HTERT RPE-1 (cell line): Measurements from ENCODE around the gene LRRC28.

Source experiments
- in situ Hi-C: fragments of 300-500 bp; cut with MboI; formaldehyde crosslinking; loops from 4 replicates; pipeline ENCODE4 v1.14.3; 2020; ENCODE audit warnings: low sequenced_read_pairs

The LRRC28 gene

DNA sequence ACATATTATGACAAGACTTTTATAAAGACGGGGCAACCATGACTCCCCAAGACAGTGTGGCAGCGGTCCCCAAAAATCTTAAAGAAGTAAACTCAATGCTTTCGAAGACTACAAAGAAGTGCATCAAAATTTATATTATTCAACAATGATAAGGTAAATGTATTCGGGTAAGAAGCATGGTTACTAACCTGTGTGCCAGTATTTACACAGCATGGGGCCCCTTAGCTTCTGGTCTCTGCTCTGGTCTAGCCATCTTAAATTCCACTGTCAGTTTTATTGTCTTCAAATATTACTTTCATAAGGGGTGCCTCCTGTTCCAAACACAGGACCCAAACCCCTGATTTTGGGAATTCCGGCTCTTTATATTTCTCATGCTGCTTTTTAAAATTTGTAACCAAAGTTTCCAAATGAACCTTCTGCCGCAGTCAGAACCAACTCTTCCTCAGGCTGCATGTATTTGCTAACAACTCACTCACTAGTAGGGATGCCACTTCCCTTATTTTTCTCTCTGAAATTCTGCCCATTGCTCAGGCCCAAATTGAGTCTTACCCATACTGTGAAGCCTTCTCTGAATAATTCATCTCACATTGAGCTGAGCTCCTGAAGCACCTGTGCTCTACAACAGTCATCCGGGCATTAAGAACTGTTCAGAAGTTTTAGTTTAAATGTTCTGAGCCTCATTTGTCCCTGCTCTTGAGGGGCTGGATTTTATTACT lies 3.1 kb upstream of the LRRC28 start:
- in situ Hi-C loops = no loop called here

DNA sequence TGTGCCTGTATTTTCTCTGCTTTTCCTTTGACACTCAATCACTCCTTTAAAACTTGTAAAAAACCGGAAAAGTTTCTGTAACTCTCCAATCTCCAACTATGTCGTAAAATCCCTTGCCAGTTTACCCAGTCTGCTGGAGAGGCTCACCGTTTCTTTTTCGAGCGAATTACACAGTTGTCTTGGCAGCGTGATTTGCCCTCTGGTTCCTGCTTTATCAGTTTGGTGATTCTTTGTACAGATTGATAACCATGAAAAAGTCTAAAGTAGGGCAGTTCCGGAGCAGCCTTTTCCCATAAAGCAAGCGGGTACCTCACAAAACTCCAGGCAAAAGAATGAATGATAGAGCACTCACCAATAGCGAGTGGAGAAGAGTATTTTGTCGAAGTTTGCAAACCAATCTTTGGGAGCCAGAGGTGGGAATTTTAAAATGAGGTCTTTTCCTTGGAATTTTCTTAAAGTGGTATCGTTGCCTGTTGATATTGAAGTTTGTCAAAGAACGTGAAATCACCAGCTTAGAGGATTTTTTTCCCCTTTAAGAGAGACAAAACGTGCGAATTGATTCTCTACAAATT lies 1.9 kb upstream of the LRRC28 start, which contains the start of gene TTC23:
TSS of gene TTC23 (minus strand) at position 312 of the 572 bp plus-strand sequence. CDS start 20,869 bp downstream, outside the sequence.
- in situ Hi-C loops = no loop called here

DNA sequence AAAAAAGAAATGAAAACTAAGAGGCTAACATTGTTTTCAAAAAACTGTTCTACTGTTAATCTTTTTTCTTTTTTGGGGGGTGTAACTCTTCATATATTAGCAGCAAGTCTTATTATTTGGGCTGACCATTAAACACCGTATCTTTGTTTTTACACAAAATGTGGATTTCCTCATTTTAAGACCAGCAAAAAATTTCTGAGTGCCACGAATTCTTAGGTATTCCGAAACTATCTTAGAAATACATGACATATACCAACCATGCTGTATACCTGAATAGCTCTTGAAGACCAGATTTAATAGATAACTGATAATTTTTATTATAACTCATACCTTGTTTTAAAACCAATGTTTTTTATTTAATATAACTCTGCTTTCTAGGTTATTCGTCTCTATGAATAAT lies 1.3 kb upstream of the LRRC28 start:
- in situ Hi-C loops = no loop called here

DNA sequence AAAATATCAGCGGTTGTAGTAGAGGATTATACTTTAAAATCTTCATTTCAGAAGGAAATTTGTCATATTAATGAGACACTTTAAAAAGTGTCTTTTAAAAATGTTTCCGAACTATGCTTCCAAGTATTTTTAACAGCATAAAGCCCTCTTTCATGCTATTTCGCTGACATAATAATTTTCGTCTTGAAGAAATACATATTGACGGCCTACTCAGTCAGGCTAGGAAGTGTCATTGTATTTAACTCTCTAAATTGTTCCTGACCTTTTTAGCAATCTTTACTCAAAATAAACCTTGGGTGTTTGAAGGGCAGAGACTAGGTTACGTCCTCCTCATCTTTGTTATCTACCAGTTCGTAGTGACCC lies 806 bp upstream of the LRRC28 start:
- in situ Hi-C loops = no loop called here

DNA sequence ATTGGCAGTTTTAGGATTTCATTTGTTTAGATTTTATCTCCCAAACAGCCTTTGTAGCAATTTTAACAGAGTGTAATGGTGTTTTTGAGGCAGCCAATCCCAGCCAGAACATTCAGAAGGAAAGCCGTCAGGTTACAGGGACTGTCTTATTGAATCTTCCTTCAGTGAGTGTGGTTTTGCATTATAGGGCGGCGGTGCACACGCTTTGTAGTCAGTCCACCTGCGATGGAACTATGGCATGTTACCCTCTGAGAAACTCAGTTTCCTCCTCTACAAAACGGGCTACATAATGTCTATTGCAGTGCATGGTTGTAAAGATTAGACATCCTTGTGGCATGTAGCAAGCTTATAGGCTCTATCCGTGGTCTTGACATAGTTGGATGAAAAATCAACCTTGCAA lies 1.0 kb downstream of the LRRC28 start:
- in situ Hi-C loops = no loop called here

DNA sequence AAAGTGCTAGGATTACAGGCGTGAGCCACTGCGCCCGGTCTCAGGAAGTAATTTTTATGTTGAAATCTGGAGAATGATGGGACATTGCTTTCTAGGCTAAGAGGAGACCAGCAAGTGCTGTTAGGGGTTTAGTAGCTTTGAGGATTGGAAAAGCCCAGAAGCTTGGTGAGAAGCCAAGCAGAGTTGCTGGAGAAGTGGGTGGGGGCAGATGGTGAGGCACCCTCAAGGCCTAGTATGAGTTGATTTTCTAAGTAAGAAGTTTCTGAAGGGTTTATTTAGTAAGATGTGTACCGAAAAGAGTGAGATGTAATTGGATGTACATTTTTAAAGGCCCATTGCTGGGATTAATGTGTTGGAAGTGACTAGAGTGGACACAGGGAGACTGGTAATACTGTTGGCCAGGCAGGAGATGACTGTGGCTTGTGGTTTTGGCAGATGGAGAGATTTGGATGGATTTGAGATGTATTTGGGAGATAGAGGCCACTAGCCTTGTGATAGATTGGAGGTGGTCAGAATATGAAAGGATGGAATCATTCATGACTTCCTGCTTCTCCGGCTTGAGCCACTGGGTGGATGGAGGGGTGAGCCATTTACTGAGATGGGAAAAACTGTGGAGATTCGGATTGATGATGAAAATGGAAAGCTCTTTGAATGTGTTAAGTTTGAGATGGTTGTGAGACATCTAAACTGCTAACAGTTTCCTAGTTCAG lies 2.3 kb downstream of the LRRC28 start:
- in situ Hi-C loops = no loop called here

DNA sequence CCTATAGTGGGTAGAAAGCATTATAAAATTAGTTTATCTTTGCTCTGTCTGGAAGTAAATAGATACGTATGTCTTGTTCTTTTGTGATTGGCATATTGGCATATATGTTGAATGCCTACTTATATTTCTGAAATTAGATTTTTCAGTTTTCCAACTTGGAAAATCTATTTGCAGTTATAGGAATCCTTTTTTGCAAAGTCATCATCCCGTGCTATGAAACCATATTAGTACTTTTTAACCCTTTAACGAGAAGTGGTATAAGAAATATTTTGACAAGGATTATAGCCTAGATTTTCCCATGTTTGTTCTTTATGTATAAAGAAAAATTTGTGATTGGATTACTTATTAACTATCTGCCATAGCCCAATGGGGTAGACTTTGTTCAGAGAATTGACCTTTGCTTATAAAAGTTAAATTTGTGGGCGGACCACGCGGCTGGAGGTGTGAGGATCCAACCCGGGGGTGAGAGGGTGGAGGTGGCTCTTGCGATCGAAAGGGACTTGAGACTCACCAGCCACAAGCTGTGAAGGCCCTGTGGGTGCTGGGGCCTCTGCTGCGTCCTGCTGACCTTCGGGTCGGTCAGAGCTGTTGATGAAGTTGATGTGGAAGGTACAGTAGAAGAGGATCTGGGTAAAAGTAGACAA lies 5.9 kb downstream of the LRRC28 start:
- in situ Hi-C loops = no loop called here

DNA sequence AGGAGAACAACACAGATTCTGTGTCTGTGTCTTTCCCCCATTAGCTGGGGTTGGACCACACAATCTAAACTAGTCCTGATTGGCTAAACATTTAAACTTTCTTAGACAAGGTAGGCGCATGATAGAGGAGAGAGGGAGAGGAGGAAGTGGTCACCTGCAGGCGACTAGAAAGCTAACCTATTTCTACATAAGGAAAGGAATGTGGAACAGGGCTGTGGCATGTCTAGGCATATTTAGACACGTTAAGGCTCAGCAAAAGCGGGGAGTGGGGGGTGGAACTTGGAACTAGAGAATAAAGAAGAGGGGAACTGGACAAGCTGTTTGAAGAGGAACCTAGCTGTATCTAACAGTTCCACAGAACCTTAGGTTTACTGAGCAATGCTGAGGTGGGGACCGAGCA lies 12.8 kb downstream of the LRRC28 start:
- in situ Hi-C loops = no loop called here

DNA sequence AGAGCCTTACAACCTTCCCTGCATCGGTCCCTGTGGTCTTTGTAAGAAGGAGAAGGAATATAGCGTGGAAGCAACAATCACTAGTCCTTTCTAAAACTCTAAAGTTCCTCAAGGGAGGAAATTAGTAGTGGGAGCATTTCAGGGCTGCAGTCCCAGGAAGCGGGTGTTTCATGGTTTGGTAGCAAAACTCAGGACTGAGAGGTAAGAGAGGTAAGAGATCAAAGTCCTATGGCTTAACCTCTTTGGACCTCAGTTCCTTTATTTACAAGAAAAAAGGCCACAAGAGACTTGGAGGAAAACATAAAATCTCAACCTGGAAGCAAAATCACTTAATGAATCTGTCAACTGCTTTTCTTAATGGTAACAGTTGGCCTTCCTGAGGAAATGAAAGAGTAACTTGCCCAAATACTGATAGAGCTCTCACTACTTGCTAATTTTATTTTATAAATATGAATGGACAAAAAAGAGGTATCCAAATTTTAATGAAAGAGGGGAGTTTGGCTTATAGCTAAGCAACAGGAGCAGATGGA lies 14.3 kb downstream of the LRRC28 start:
- in situ Hi-C loops = no loop called here

DNA sequence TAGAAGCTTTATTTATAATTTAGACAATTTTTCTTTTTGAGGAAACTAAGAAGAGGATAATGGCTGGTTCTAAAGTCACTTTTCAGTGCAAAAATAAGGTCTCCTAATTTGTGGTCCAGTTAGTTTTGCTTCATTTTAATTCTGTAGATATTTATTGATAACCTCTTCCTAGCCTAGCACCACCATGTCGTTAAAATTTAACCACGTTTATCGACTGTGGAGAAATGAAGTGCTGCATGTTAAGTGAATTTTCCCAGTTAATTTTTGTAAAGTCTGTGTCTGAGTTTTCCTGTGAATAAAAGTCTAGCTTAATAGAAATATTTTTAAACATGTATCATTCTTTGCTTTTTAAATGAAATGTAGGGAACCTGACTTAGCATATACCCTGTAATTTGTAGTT lies 16.7 kb downstream of the LRRC28 start:
- in situ Hi-C loops = no loop called here

DNA sequence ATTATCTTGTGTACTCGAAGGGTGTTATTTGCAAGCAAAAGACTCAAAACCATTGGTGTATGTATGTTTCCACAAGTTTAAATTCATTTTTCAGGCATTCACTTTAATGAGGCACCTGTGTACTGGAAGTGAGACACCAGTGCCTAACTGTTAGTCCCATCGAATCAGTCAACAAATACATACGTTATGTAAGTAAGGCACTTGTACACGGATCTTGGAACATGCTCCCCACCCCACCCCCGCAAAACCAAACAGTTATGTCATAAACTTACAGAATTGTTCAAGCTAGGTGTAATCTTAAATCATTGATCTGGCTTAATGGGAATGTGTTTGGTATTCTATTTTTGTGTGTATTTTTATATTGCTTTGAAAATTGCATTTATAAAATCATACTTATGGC lies 17.1 kb downstream of the LRRC28 start:
- in situ Hi-C loops = no loop called here

DNA sequence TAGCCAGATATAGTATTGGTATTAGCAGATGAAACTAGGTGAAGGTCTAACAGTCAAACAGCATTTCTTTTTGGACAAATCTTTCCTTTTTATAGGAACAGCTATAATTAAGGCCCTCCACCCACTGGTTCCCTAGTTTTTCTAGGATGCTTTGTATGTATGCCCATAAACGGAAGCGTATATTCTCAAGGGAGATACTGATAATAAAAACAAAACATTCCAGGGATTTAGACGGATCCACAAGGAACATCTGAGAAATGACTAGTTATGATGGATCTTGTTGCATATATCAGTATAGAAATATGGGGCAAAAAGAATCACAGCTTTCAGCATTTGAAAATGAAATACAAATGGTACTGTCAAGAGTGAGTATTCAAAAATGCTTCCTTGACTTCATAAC lies 22.5 kb downstream of the LRRC28 start:
- in situ Hi-C loops = no loop called here

DNA sequence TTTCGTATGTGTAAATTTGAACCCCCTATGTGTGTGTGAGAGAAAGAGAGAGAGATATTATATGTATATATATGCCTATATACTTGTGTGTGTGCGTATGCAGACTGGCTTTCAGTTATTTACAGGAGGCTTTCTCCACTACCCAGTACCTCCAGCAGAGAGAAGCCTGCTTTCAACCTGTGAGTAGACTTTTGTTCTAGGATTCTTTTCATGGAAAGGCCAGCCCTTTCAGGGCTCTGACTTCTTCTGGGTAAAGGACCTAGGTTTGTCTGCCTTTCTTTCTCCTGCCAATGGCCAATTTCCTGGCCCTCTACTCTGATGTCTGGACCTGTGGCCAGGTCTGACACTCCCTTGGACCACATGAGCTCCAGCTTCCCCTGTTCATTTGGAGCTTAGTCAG lies 23.8 kb downstream of the LRRC28 start:
- in situ Hi-C loops = no loop called here

DNA sequence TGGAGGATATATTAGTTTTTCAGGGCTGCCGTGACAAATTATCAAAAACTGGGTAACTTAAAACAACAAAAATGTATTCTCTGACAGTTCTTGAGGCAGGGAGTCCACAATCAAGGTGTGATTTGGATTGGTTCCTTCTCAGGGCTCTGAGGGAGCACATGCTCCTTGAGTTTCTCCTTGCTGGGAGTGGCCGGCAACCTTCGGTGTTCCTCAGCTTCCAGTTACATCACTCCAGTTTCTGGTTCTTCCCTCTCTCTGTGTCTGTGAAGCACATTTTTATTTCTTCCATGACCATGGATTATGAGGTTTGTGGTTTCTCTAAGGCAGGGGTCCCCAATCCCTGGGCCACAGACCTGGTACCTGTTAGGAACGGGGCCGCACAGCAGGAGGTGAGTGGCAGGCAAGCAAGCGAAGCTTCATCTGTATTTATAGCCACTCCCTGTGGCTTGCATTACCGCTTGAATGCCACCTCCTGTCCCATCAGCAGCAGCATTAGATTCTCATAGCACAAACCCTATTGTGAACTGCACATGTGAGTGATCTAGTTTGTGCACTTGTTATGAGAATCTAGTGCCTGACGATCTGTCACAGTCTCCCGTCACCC lies 24.3 kb downstream of the LRRC28 start:
- in situ Hi-C loops = no loop called here

DNA sequence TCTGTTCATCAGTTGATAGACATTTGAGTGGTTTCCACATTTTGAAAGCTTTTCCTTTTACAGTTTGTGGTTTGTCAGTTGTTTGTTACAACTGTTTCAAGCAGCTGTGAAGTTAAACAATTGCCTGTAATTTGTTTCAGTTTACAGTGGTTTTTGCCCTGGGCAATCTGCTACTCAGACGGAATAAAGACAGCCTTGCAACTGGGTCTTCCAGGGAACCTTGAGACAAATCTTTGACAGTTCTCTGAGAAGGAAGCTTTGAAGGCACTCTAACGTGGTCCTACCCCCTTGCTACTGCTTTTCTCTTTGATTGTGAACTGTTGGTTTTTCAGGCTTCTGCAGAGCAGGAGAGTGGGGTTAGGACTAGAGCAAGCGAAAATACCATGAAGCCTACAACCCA lies 28.0 kb downstream of the LRRC28 start:
- in situ Hi-C loops = no loop called here

DNA sequence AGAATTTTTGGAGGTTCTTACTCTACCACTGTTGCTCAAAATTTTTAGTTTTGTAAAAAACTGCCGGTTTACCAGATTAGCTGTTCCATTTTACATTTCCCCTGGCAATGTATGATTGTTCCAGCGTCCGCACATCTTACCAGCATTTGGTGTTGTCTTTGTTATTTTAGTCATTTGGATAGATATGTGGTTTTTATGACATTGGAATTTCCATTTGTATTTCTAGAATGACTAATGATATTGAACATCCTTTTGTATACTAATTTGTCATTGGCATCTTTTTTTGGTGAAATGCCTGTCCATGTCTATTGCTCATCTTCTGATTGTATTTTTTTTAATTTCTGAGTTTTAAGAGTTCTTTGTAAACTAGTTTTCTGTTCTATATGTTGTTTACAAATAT lies 28.5 kb downstream of the LRRC28 start:
- in situ Hi-C loops = no loop called here

DNA sequence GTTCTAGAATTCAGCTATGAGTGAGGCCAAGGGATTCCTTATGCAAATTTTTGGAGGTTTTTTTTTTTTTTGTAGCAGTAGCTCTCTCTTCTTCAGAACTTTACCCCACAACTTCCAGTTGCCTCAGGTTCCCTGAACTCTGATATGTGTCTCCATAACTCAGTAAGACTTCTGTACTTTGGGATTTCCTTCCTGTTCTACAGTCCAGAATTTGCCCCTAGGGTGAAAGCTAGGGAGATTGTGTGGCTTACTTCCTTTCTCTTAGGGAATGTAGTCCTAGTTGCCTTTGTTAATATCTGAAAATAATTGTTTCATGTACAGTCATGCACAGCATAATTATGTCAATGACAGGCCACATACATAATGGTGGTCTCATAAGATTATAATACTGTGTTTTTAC lies 30.8 kb downstream of the LRRC28 start:
- in situ Hi-C loops = no loop called here

DNA sequence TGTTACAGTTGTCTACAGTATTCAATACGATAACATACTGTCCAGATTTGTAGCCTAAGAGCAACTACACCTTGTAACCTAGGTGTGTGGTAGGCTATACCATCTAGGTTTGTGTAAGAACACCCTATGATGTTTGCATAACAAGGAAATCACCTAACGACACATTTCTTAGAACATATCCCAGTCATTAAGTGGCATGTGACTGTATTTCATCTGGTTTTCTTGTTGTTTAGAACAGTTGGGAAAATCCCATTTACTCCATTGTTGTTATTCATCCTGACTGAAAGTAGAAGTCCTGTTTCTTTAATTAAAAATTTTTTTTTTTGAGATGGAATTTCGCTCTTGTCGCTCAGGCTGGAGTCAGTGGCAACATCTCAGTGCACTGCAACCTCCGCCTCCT lies 31.3 kb downstream of the LRRC28 start:
- in situ Hi-C loops = no loop called here

DNA sequence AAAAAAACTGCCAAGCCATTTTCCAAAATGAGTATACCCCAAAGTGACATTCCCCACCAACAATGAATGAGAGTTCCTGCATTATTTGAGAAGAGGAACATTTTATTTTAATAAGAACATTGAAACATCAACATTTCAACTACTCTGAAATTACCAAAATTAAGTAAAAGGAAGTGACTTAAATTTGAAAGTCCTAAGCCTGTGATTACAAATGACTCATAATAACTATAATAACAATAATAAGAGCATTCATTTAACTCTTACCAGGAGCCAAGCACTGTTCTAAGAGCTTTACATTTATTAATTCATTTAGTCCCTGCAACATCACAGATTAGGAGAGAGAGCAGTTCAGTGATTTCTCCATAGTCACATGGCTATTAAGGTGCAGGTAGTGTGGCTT lies 32.4 kb downstream of the LRRC28 start:
- in situ Hi-C loops = no loop called here

DNA sequence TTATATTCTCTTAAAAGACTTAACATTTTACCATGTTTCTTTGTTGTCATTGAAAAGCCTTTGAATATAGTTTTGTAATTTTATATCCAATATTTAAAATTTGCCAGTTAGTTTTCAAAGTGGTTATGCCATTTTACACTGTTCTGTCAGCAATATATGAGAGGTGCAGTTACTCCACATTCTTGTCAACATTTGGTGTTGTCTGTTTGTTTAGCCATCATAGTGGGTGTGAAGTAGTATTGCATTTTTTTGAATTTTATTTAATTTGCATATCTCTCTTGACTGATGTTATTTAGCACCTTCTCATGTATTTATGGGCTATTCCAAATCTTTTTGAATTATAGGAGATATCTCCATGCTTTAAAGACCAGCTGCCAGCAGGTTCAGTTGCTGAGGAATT lies 40.4 kb downstream of the LRRC28 start:
- in situ Hi-C loops = no loop called here

DNA sequence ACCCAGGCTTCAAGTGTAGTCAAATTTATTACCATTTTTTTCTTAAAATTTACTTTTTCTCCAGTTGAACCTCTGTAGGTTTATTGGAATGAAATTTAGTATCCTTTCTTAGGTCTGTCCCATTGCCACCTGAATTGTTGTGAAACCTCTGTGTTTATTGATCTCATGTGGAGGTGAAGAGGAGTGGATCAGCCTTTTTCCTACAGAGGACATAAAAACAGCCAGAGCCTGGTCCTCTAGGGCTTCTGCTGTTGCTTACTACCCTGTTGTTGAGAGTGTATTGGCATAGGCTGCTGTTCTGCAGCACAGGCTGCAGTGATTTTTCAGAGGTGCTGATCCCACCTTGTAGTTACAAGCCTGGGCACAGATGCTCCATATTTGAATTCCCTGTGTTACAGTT lies 44.6 kb downstream of the LRRC28 start:
- in situ Hi-C loops = no loop called here
